MG63 (cell line): ENCODE data around the gene RNU11. TPM values are rescaled to one million over a fixed set of nuclear protein-coding genes. Genes with fewer than 3 reads are reported as not detected.
"Not testable (repeated sequence)": the region's sequence is repeated elsewhere in the genome, so short reads cannot be mapped to it uniquely, and the experiment has no call there.

Experiments
- DNase-seq: peaks from one replicate; pipeline ENCODE4 v3.0.0-alpha.2; 2020
- H3K27me3 ChIP-seq: fragments of 250-450 bp; sonication (Bioruptor Pico); 2 replicates; pipeline ENCODE4 v1.5.1; 2020; ENCODE audit warnings: mild to moderate bottlenecking, moderate library complexity
- H3K36me3 ChIP-seq: fragments of 250-450 bp; sonication (Bioruptor Pico); 2 replicates; pipeline ENCODE4 v1.5.1; 2020; ENCODE audit warnings: mild to moderate bottlenecking, moderate library complexity
- H3K4me3 ChIP-seq: fragments of 250-450 bp; sonication (Bioruptor Pico); 2 replicates; pipeline ENCODE4 v1.5.1; 2020; ENCODE audit warnings: mild to moderate bottlenecking, moderate library complexity
- H3K9me3 ChIP-seq: fragments of 250-450 bp; sonication (Bioruptor Pico); 2 replicates; pipeline ENCODE4 v1.5.1; 2020; ENCODE audit warnings: mild to moderate bottlenecking, moderate library complexity
- total RNA-seq: library from RNA; depleted of rRNA; stranded (reverse); fragments of >200 nt; shearing (Covaris generic); gene quantifications from 2 replicates; pipeline ENCODE4 v1.2.3, GENCODE V29; 2014; ENCODE audit warnings: low replicate concordance; rRNA removed

The RNU11 gene
- total RNA-seq = not detected in 2 replicates

GRCh38 chr1:28648474-28649198 is at the start of gene RNU11:
TSS of gene RNU11 (plus strand) at chr1:28648600.
- peak; percentile 91 for DNase-seq
- H3K36me3 ChIP-seq = no peaks in the 10 kb centered on the region
- H3K27me3 ChIP-seq = no peaks in the 10 kb centered on the region

GRCh38 chr1:28601696-28602095 is 46.7 kb upstream of the RNU11 start:
- no peak overlapping the region for H3K4me3 ChIP-seq
- H3K27me3 ChIP-seq = no peaks in the 10 kb centered on the region
- H3K36me3 ChIP-seq = peaks cover 11% of the 10 kb centered on the region
- peak; percentile 82 for DNase-seq
- H3K9me3 ChIP-seq = no peaks in the 10 kb centered on the region

More at GRCh38 chr1:28648474-28649198, at the start of gene RNU11:
- Histone ChIP-seq H3K4me3 (peak within 1 kb of the TSS; percentile 41), H3K9me3 (no peaks in the 10 kb centered on the region)

GRCh38 chr1:28602536-28603439 is 45.6 kb upstream of the RNU11 start:
- peak; percentile 49 for DNase-seq
- H3K27me3 ChIP-seq = no peaks in the 10 kb centered on the region
- no peaks in the 10 kb centered on the region for H3K9me3 ChIP-seq
- H3K36me3 ChIP-seq = peaks cover 14% of the 10 kb centered on the region
- H3K4me3 ChIP-seq = no peak overlapping the region

GRCh38 chr1:28604411-28604810 is 44.0 kb upstream of the RNU11 start:
- Histone ChIP-seq H3K36me3 (peaks cover 14% of the 10 kb centered on the region), H3K9me3 (no peaks in the 10 kb centered on the region), H3K27me3 (no peaks in the 10 kb centered on the region), H3K4me3 (no peak overlapping the region)
- DNase-seq = no peak

- no peak for DNase-seq
- no peaks in the 10 kb centered on the region for H3K9me3 ChIP-seq
- peaks cover 14% of the 10 kb centered on the region for H3K36me3 ChIP-seq
- no peak overlapping the region for H3K4me3 ChIP-seq
- no peaks in the 10 kb centered on the region for H3K27me3 ChIP-seq
These were observed 43.4 kb upstream of the RNU11 start for GRCh38 chr1:28604962-28605361.

- H3K36me3 ChIP-seq = peaks cover 18% of the 10 kb centered on the region
- no peaks in the 10 kb centered on the region for H3K27me3 ChIP-seq
- no peak for DNase-seq
- H3K4me3 ChIP-seq = no peak overlapping the region
- H3K9me3 ChIP-seq = no peaks in the 10 kb centered on the region
These were observed 41.6 kb upstream of the RNU11 start for GRCh38 chr1:28606771-28607170.

GRCh38 chr1:28613175-28613574 is 35.2 kb upstream of the RNU11 start:
- no peaks in the 10 kb centered on the region for H3K9me3 ChIP-seq
- no peak for DNase-seq
- H3K36me3 ChIP-seq = peaks cover 22% of the 10 kb centered on the region
- no peak overlapping the region for H3K4me3 ChIP-seq
- H3K27me3 ChIP-seq = no peaks in the 10 kb centered on the region

- no peak for DNase-seq
- Histone ChIP-seq H3K9me3 (no peaks in the 10 kb centered on the region), H3K4me3 (no peak overlapping the region), H3K36me3 (no peaks in the 10 kb centered on the region), H3K27me3 (no peaks in the 10 kb centered on the region)
These were observed 16.7 kb upstream of the RNU11 start for GRCh38 chr1:28631713-28632112.

- H3K27me3 ChIP-seq = no peaks in the 10 kb centered on the region
- no peak overlapping the region for H3K4me3 ChIP-seq
- H3K9me3 ChIP-seq = no peaks in the 10 kb centered on the region
- no peaks in the 10 kb centered on the region for H3K36me3 ChIP-seq
- no peak for DNase-seq
These were observed 15.8 kb upstream of the RNU11 start for GRCh38 chr1:28632560-28632959.

GRCh38 chr1:28640766-28641165 is 7.6 kb upstream of the RNU11 start:
- H3K4me3 ChIP-seq = no peak overlapping the region
- H3K9me3 ChIP-seq = no peaks in the 10 kb centered on the region
- H3K27me3 ChIP-seq = no peaks in the 10 kb centered on the region
- H3K36me3 ChIP-seq = no peaks in the 10 kb centered on the region; the same call in 1 of the 2 replicates
- no peak for DNase-seq

- Histone ChIP-seq H3K36me3 (no peaks in the 10 kb centered on the region; the same call in 1 of the 2 replicates), H3K9me3 (no peaks in the 10 kb centered on the region), H3K4me3 (peak overlapping the region; percentile 87), H3K27me3 (no peaks in the 10 kb centered on the region)
- no peak for DNase-seq
These were observed 6.1 kb upstream of the RNU11 start for GRCh38 chr1:28642056-28642846.

GRCh38 chr1:28642847-28643635 is 5.4 kb upstream of the RNU11 start, which contains the start of gene TAF12:
TSS of gene TAF12 (minus strand) at chr1:28643067. CDS start at chr1:28622081, 20,986 bp downstream.
- peak; percentile 90 for DNase-seq
- H3K9me3 ChIP-seq = no peaks in the 10 kb centered on the region
- no peaks in the 10 kb centered on the region for H3K27me3 ChIP-seq
- H3K36me3 ChIP-seq = no peaks in the 10 kb centered on the region; the same call in 1 of the 2 replicates
- peak within 1 kb of the TSS; percentile 87 for H3K4me3 ChIP-seq

GRCh38 chr1:28644494-28644893 is 3.9 kb upstream of the RNU11 start:
- Histone ChIP-seq H3K27me3 (no peaks in the 10 kb centered on the region), H3K4me3 (no peak overlapping the region; the same call in 1 of the 2 replicates), H3K36me3 (no peaks in the 10 kb centered on the region; the same call in 1 of the 2 replicates), H3K9me3 (no peaks in the 10 kb centered on the region)
- DNase-seq = no peak

- H3K36me3 ChIP-seq, H3K27me3 ChIP-seq, H3K9me3 ChIP-seq, DNase-seq, H3K4me3 ChIP-seq: not testable (repeated sequence)
These were observed 3.0 kb upstream of the RNU11 start for GRCh38 chr1:28645406-28645805.

- H3K36me3 ChIP-seq = no peaks in the 10 kb centered on the region
- no peaks in the 10 kb centered on the region for H3K9me3 ChIP-seq
- H3K4me3 ChIP-seq = no peak overlapping the region
- DNase-seq = no peak
- H3K27me3 ChIP-seq = no peaks in the 10 kb centered on the region
These were observed 2.4 kb upstream of the RNU11 start for GRCh38 chr1:28646040-28646439.

- Histone ChIP-seq H3K9me3 (no peaks in the 10 kb centered on the region), H3K36me3 (no peaks in the 10 kb centered on the region), H3K27me3 (no peaks in the 10 kb centered on the region), H3K4me3 (peak overlapping the region; percentile 41)
- peak; percentile 92 for DNase-seq
These were observed 359 bp upstream of the RNU11 start for GRCh38 chr1:28648008-28648473.
